RWPE2 (cell line): ENCODE results near the gene C2CD4B.

Experiments used
- ATAC-seq: fragments of 200-7000 bp; cut with Tn5 transposase; 3 replicates; pipeline ENCODE4 v1.9.1; 2021; ENCODE audit warnings: low read depth
- DNase-seq: peaks from one replicate; pipeline ENCODE4 v3.0.0-alpha.2; 2020; ENCODE audit warnings: low spot score
- H3K27ac ChIP-seq: fragments of 450-650 bp; 2 replicates; pipeline ENCODE4 v1.5.1; 2017; ENCODE audit warnings: mild to moderate bottlenecking; ENCODE audit not compliant: poor library complexity, severe bottlenecking
- H3K27me3 ChIP-seq: fragments of 250-450 bp; sonication (Bioruptor Pico); 2 replicates; pipeline ENCODE4 v1.5.1; 2021; ENCODE audit warnings: mild to moderate bottlenecking, moderate library complexity; ENCODE audit not compliant: insufficient read depth, poor library complexity, severe bottlenecking
- H3K36me3 ChIP-seq: fragments of 250-450 bp; sonication (Bioruptor Pico); 2 replicates; pipeline ENCODE4 v1.5.1; 2020; ENCODE audit warnings: low read depth, mild to moderate bottlenecking, moderate library complexity
- H3K4me1 ChIP-seq: fragments of 250-450 bp; sonication (Bioruptor Pico); 2 replicates; pipeline ENCODE4 v1.5.1; 2021; ENCODE audit warnings: mild to moderate bottlenecking, moderate library complexity; ENCODE audit not compliant: insufficient read depth, poor library complexity, severe bottlenecking
- H3K4me3 ChIP-seq: fragments of 250-450 bp; sonication (Bioruptor Pico); 2 replicates; pipeline ENCODE4 v1.5.1; 2021; ENCODE audit warnings: mild to moderate bottlenecking, moderate library complexity; ENCODE audit not compliant: severe bottlenecking
- H3K9me3 ChIP-seq: fragments of 250-450 bp; sonication (Bioruptor Pico); 2 replicates; pipeline ENCODE4 v1.5.1; 2021; ENCODE audit warnings: mild to moderate bottlenecking, moderate library complexity; ENCODE audit not compliant: severe bottlenecking
- TF ChIP-seq, protein P1 (sequence below): fragments of 450-650 bp; IDR thresholded peaks from one replicate; pipeline ENCODE4 v1.5.1; 2017; ENCODE audit warnings: mild to moderate bottlenecking, moderate library complexity; ENCODE audit not compliant: poor library complexity, severe bottlenecking

The C2CD4B gene

DNA sequence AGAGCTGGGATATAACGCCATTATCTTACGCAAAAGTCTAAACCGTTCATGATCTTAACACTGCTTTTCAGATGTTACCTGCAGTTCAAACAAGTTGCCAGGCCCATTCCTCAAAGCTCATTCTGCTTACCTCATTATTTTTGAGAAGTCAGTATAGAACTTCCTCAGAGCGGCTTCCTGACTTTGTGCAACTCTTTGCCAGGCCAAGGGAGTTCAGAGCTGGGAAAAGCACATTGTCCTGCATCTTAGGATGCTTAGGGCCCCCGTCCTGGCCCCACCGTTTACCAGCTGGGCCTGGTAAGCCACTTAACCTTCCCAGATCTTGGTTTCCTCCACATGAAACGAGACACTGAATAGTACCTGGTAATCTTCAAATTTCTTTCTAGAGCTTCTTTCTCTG lies 6.8 kb upstream of the C2CD4B start:
- H3K4me3 ChIP-seq = no peak overlapping the region
- TF ChIP-seq, protein P1, sequence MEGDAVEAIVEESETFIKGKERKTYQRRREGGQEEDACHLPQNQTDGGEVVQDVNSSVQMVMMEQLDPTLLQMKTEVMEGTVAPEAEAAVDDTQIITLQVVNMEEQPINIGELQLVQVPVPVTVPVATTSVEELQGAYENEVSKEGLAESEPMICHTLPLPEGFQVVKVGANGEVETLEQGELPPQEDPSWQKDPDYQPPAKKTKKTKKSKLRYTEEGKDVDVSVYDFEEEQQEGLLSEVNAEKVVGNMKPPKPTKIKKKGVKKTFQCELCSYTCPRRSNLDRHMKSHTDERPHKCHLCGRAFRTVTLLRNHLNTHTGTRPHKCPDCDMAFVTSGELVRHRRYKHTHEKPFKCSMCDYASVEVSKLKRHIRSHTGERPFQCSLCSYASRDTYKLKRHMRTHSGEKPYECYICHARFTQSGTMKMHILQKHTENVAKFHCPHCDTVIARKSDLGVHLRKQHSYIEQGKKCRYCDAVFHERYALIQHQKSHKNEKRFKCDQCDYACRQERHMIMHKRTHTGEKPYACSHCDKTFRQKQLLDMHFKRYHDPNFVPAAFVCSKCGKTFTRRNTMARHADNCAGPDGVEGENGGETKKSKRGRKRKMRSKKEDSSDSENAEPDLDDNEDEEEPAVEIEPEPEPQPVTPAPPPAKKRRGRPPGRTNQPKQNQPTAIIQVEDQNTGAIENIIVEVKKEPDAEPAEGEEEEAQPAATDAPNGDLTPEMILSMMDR = no peak
- H3K36me3 ChIP-seq = no peaks in the 10 kb centered on the region
- ATAC-seq (no peak), DNase-seq (no peak)
- H3K27me3 ChIP-seq = peaks cover 3% of the 10 kb centered on the region
- H3K27ac ChIP-seq = no peak overlapping the region
- no peaks in the 10 kb centered on the region for H3K9me3 ChIP-seq
- H3K4me1 ChIP-seq = peaks cover 5% of the 10 kb centered on the region

DNA sequence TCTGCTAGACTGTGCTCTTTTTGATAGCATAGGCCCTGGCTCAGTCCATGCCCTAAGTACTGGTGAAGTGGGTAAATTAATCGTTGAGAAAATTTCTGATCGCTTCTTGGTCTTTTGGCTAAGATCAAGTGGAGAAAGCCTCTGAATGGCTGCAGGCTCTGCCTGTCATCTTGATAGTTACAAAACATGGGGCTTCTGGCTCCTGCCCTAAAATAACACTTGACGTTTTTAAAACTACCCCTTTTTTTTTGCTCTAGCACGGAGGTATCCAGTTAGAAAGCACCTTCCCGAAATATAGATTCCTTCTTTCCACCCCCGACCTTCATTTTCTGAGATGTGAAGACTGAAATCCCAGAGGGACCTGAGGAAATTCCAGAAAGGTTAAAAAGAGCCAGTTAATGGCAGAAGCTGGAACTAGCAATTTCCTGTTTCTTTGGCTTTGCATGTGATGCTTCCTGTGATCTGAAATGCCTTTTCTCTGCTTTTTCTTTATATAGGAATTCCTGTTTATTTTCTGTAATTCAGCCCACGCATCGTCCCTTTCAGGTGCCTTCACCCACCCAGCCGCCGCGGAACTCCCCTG lies 799 bp upstream of the C2CD4B start:
- DNase-seq = no peak
- Histone ChIP-seq H3K36me3 (no peaks in the 10 kb centered on the region), H3K4me3 (no peak overlapping the region), H3K27ac (no peak overlapping the region), H3K9me3 (no peaks in the 10 kb centered on the region), H3K27me3 (peaks cover 52% of the 10 kb centered on the region), H3K4me1 (no peaks in the 10 kb centered on the region)
- ATAC-seq = no peak
- TF ChIP-seq, protein P1 = no peak

DNA sequence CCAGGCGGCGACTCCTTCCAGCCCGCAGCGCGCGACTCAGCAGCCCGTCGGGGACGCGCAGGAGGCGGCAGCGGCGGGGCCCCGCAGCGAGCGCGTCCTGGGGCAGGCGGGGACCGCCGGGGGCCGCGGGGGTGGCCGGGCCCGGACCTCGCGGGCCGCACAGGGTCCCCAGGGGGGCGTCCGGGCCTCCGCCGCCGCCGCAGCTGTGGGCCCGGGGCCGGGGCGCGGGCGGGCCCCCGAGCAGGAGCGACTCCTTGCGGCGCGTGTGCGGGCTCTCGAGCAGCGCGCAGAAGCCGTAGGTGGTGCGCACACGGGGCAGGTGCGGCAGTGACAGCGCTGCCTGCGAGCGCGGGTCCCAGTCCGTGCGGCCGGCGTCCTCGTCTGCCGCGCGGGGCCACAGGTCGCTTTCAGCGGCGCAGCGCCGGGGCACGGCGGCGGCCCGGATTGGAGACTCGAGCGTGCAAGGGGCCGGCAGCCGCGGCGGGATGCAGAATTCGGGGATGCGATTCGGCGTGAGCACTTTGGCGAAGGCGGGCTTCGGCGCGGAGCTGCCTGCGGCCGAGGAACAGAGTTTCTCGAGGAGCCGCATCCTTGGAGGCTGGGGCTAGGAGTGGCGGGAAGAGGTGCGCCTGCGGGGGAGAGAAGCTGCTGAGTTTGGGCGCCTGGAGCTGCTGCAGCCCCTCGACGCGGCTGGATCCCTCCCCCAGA lies 535 bp downstream of the C2CD4B start:
- TF ChIP-seq, protein P1 = peak; percentile 30
- Histone ChIP-seq H3K9me3 (no peaks in the 10 kb centered on the region), H3K4me1 (no peaks in the 10 kb centered on the region), H3K27me3 (peaks cover 63% of the 10 kb centered on the region), H3K27ac (no peak overlapping the region), H3K4me3 (peak overlapping the region; percentile 35), H3K36me3 (no peaks in the 10 kb centered on the region)
- DNase-seq (no peak), ATAC-seq (peak; percentile 62)

DNA sequence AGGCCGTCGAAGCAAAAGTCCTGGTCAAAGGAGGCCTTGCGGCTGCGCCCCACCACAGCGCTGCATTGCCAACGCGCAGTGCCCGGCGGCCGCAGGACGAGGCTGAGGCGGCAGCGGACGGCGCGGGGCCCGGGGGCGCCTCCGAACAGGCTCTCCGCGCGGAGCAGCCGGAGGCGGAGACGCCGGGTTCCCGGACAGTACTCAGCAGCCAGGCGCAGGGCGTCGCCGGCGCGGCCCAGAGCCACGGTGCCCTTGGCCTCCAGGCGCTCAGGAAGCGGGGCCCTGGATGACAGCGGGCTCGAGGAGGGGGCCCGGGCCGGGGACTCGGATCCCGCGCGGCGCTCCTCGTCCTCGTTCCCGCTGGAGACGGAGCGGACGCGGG lies 1.1 kb downstream of the C2CD4B start:
- Histone ChIP-seq H3K4me3 (peak overlapping the region; percentile 35), H3K27me3 (peaks cover 68% of the 10 kb centered on the region), H3K9me3 (no peaks in the 10 kb centered on the region), H3K27ac (no peak overlapping the region), H3K4me1 (no peaks in the 10 kb centered on the region), H3K36me3 (no peaks in the 10 kb centered on the region)
- TF ChIP-seq, protein P1 = no peak
- ATAC-seq (peak; percentile 41), DNase-seq (no peak)
